HepG2 (cell line): ENCODE measurements around the gene GNG13. TPM values are rescaled to one million over a fixed set of nuclear protein-coding genes. Genes with fewer than 3 reads are reported as not detected.

Source experiments
- ATAC-seq: fragments of 200-7000 bp; cut with Tn5 transposase; 3 replicates; pipeline ENCODE4 v1.9.1; 2020; ENCODE audit warnings: mild to moderate bottlenecking, moderate library complexity
- BruUV-seq: library from RNA; stranded (reverse); fragments of 400-500 nt; replicated peaks from 2 replicates; lab custom pipeline; 2021; lab: Mats Ljungman, UMichigan
- CTCF ChIA-PET: fragments of 300-600 bp; formaldehyde crosslinking; extraction: SDS; loops from one replicate; lab custom pipeline; 2021; ENCODE audit warnings: low total read pairs, inconsistent platforms, low intra/inter-chr PET ratio; lab: Yijun Ruan, JAX
- POLR2A ChIA-PET: fragments of 350-600 bp; sonication (Branson Sonifier 250); formaldehyde crosslinking; loops from one replicate; lab custom pipeline; 2020; ENCODE audit warnings: antibody characterized with exemption, inconsistent platforms; lab: Yijun Ruan, JAX
- DNase-seq: peaks from one replicate; pipeline ENCODE4 v3.0.0-alpha.2; 2015; ENCODE audit warnings: low spot score
- FAIRE-seq: peaks from 3 replicates; lab custom pipeline; 2011; peaks lifted over from hg19 to GRCh38; lab: Jason Lieb, UNC
- H2AFZ ChIP-seq: one replicate; pipeline ENCODE4 v1.6.1; 2011; ENCODE audit warnings: low read length, inconsistent platforms
- H3K27ac ChIP-seq: fragments of 300-600 bp; 3 replicates; pipeline ENCODE4 v1.8.0; 2011; ENCODE audit warnings: mixed run types, mild to moderate bottlenecking, mixed read lengths, low read length, inconsistent platforms; ENCODE audit not compliant: insufficient read depth; ENCODE audit errors: extremely low read length
- H3K27me3 ChIP-seq, 2 experiments: fragments of 200-600 bp in 1 of 2; 2 replicates in 1 of 2; 3 replicates in 1 of 2; pipeline versions ENCODE4 v1.6.0 to v1.8.0; 2011; ENCODE audit warnings: low read length in 2 of 2, mild to moderate bottlenecking in 2 of 2, moderate library complexity in 2 of 2, inconsistent platforms in 1 of 2; ENCODE audit not compliant: insufficient read depth in 2 of 2, control insufficient read depth in 1 of 2
- H3K36me3 ChIP-seq, 2 experiments: fragments of 200-600 bp in 1 of 2; replicated peaks in 1 of 2; 2 replicates in 1 of 2; 3 replicates in 1 of 2; pipeline versions ENCODE4 v1.5.1 to v1.8.0; 2011; ENCODE audit warnings: low read length in 2 of 2, inconsistent platforms in 1 of 2; ENCODE audit not compliant: insufficient read depth in 2 of 2, control insufficient read depth in 1 of 2
- H3K4me1 ChIP-seq: 2 replicates; pipeline ENCODE4 v1.5.1; 2012; ENCODE audit warnings: low read length, inconsistent platforms; ENCODE audit not compliant: insufficient read depth
- H3K4me2 ChIP-seq: 2 replicates; pipeline ENCODE4 v1.6.0; 2011; ENCODE audit warnings: low read depth, low read length, inconsistent platforms
- H3K4me3 ChIP-seq, 3 experiments: fragments of 200-600 bp in 1 of 3; sonication (generic), shearing (Covaris generic) in 1 of 3; replicated peaks in 1 of 3; 2 replicates each; pipeline ENCODE4 v1.5.1; 2011 to 2016; ENCODE audit warnings: low read length in 3 of 3, inconsistent platforms in 2 of 3, low read depth in 2 of 3, mild to moderate bottlenecking in 2 of 3, control low read depth in 1 of 3, mixed read lengths in 1 of 3; ENCODE audit not compliant: insufficient read depth in 1 of 3
- H3K79me2 ChIP-seq: one replicate; pipeline ENCODE4 v1.6.1; 2011; ENCODE audit warnings: low read length, inconsistent platforms; ENCODE audit not compliant: insufficient read depth
- H3K9ac ChIP-seq: 2 replicates; pipeline ENCODE4 v1.6.0; 2011; ENCODE audit warnings: mild to moderate bottlenecking, low read depth, low read length, inconsistent platforms; ENCODE audit not compliant: insufficient read depth
- H3K9me3 ChIP-seq: 2 replicates; pipeline ENCODE4 v1.5.1; 2012; ENCODE audit warnings: mild to moderate bottlenecking, low read length
- H4K20me1 ChIP-seq: 2 replicates; pipeline ENCODE4 v1.6.0; 2011; ENCODE audit warnings: inconsistent platforms, mild to moderate bottlenecking, low read length, moderate library complexity; ENCODE audit not compliant: insufficient read depth
- GTF3A ChIP-seq: sonication (generic); formaldehyde crosslinking; conservative IDR thresholded peaks from 2 replicates; pipeline ENCODE4 v1.4.0; 2020; ENCODE audit warnings: mild to moderate bottlenecking, missing genetic modification reagents
- HOXA5 ChIP-seq: sonication (generic); formaldehyde crosslinking; IDR thresholded peaks from 2 replicates; pipeline ENCODE4 v1.4.0; 2020; ENCODE audit warnings: missing genetic modification reagents
- MED1 ChIP-seq: sonication (generic); formaldehyde crosslinking; IDR thresholded peaks from 2 replicates; pipeline ENCODE4 v1.4.0; 2020; ENCODE audit warnings: missing genetic modification reagents
- NCOA2 ChIP-seq: sonication (generic); formaldehyde crosslinking; IDR thresholded peaks from 2 replicates; pipeline ENCODE4 v1.8.0; 2022; ENCODE audit warnings: inconsistent platforms
- RBFOX2 ChIP-seq: fragments of 200-400 bp; formaldehyde crosslinking; IDR thresholded peaks from 2 replicates; pipeline ENCODE4 v1.6.1; 2017; ENCODE audit warnings: low read depth, mild to moderate bottlenecking, low read length
- RBM39 ChIP-seq: fragments of 200-400 bp; formaldehyde crosslinking; IDR thresholded peaks from one replicate; pipeline ENCODE4 v1.6.1; 2018; ENCODE audit warnings: antibody characterized with exemption, mild to moderate bottlenecking, low read depth, low read length; ENCODE audit not compliant: poor library complexity, severe bottlenecking
- TARDBP ChIP-seq: sonication (generic); formaldehyde crosslinking; IDR thresholded peaks from 2 replicates; pipeline ENCODE4 v1.8.0; 2022; ENCODE audit warnings: mild to moderate bottlenecking, missing genetic modification reagents
- ZMYM3 ChIP-seq: sonication (generic); formaldehyde crosslinking; IDR thresholded peaks from 2 replicates; pipeline ENCODE4 v1.5.1; 2020; ENCODE audit warnings: mild to moderate bottlenecking, missing genetic modification reagents
- ZNF644 ChIP-seq: IDR thresholded peaks from 2 replicates; pipeline ENCODE4 v1.6.1; 2016; ENCODE audit warnings: low read depth
- WGBS: methylation state at CpG from one replicate; pipeline ENCODE4 v1.1.6; 2017; ENCODE audit warnings: low lambda C conversion rate; 5-methylcytosine and 5-hydroxymethylcytosine counted together
- in situ Hi-C: cut with HindIII; loops from 2 replicates; pipeline ENCODE4 v1.10.0; 2017; ENCODE audit warnings: low pct_unique_long_range_greater_than_20kb; ENCODE audit not compliant: extremely low pct_ligation_motif_present
- intact Hi-C: fragments of 100-400 bp; cut with micrococcal nuclease; formaldehyde crosslinking; loops from one replicate; pipeline ENCODE4 v1.10.0; 2022; ENCODE audit not compliant: unreplicated experiment
- polyA plus RNA-seq, 8 experiments: library from polyadenylated mRNA; depleted of rRNA in 3 of 8; stranded (reverse) in 7 of 8; unstranded in 1 of 8; fragments of >200 nt; fragmentation: Illumina TruSeq in 4 of 8; extraction: Trizol in 4 of 8; gene quantifications; 2 replicates each; pipeline versions ENCODE4 v1.2.1 to v1.2.3, GENCODE V29; 2011 to 2016; ENCODE audit warnings: low read depth in 4 of 8, missing spikeins in 1 of 8, mixed read lengths in 1 of 8; ENCODE audit not compliant: insufficient read depth in 1 of 8
- total RNA-seq, 5 experiments: library from RNA; depleted of rRNA; stranded (reverse); fragments of >200 nt; fragmentation: Illumina TruSeq; extraction: Trizol; gene quantifications; 2 replicates each; pipeline ENCODE4 v1.2.3, GENCODE V29; 2016; ENCODE audit warnings: low read depth in 1 of 5
- TF ChIP-seq, protein P1 (sequence below): sonication (generic); formaldehyde crosslinking; IDR thresholded peaks from 2 replicates; pipeline ENCODE4 v1.5.1; 2020; ENCODE audit warnings: missing genetic modification reagents, mild to moderate bottlenecking, borderline replicate concordance
- TF ChIP-seq, protein P2 (sequence below): sonication (generic); formaldehyde crosslinking; IDR thresholded peaks from 2 replicates; pipeline ENCODE4 v1.5.1; 2020; ENCODE audit warnings: mild to moderate bottlenecking, moderate library complexity, missing genetic modification reagents
- TF ChIP-seq, protein P3 (sequence below): sonication (generic); formaldehyde crosslinking; IDR thresholded peaks from 2 replicates; pipeline ENCODE4 v1.5.0; 2020; ENCODE audit warnings: missing genetic modification reagents, mild to moderate bottlenecking, borderline replicate concordance

The GNG13 gene
- total and polyA plus RNA-seq, 2 of the 13 experiments (the other 11 are each of a cell fraction or from before 2014, with no cell fraction given) = not detected

DNA sequence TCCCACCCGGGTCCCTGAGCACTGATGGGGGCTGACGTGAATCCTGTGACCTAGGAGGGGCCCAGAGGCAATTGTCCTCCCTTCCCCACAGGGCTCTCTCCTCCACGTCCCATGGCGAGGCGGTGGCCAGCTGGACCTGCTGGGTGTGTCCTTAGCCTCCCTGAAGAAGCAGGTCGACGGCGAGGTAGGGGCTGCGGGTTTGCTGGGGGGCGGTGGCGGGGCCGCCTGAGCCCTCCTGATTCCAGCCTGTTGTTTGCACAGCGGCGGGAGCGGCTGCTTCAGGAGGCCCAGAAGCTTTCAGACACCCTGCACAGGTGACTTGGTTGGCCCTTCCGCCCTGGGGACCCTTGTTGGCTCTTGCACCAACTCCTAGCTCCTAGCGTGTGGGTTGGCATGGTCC, 10.4 kb downstream of the GNG13 start:
- Histone ChIP-seq H3K79me2 (peaks cover 3% of the 10 kb centered on the region), H3K4me1 (peaks cover 15% of the 10 kb centered on the region), H3K36me3 (peaks cover 5 to 12% of the 10 kb centered on the region in 2 experiments; a peak in 3 of 5 replicates), H3K27ac (no peak overlapping the region), H3K9me3 (no peaks in the 10 kb centered on the region), H3K9ac (no peak overlapping the region)
- in situ Hi-C loops (no loop called here), intact Hi-C loops (no loop called here)
- 95% methylated on average over 2 of the region's 17 CpGs for WGBS
- no peak for FAIRE-seq
- BruUV-seq = no TSS peak
- no peak for TF ChIP-seq GTF3A (CRISPR knock-in tag)
- TF ChIP-seq ZMYM3 = no peak
- TF ChIP-seq HOXA5 = no peak
- TF ChIP-seq, protein P1, sequence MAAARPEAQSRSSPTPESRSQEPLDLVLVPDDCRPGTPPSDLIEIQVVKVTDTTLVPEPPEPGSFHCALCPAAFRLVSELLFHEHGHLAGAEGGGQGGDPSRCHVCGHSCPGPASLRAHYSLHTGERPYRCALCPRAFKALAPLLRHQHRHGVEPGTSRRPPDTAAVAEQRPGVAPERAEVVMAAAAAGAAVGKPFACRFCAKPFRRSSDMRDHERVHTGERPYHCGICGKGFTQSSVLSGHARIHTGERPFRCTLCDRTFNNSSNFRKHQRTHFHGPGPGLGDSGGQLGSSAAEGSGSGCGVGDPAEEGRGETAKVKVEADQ (CRISPR knock-in tag) = no peak
- TF ChIP-seq, protein P2, sequence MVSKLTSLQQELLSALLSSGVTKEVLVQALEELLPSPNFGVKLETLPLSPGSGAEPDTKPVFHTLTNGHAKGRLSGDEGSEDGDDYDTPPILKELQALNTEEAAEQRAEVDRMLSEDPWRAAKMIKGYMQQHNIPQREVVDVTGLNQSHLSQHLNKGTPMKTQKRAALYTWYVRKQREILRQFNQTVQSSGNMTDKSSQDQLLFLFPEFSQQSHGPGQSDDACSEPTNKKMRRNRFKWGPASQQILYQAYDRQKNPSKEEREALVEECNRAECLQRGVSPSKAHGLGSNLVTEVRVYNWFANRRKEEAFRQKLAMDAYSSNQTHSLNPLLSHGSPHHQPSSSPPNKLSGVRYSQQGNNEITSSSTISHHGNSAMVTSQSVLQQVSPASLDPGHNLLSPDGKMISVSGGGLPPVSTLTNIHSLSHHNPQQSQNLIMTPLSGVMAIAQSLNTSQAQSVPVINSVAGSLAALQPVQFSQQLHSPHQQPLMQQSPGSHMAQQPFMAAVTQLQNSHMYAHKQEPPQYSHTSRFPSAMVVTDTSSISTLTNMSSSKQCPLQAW = no peak
- no peak for TF ChIP-seq MED1
- TF ChIP-seq RBFOX2 = no peak
- TF ChIP-seq, protein P3, sequence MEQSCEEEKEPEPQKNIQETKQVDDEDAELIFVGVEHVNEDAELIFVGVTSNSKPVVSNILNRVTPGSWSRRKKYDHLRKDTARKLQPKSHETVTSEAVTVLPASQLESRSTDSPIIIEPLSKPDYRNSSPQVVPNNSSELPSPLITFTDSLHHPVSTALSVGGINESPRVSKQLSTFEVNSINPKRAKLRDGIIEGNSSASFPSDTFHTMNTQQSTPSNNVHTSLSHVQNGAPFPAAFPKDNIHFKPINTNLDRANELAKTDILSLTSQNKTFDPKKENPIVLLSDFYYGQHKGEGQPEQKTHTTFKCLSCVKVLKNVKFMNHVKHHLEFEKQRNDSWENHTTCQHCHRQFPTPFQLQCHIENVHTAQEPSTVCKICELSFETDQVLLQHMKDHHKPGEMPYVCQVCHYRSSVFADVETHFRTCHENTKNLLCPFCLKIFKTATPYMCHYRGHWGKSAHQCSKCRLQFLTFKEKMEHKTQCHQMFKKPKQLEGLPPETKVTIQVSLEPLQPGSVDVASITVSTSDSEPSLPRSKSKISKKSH (CRISPR knock-in tag) = no peak
- no peak for TF ChIP-seq NCOA2
- TF ChIP-seq RBM39 = no peak
- no peak for TF ChIP-seq TARDBP
- no peak for TF ChIP-seq ZNF644 (CRISPR knock-in tag)
- TF ChIP-seq, all 625 proteins: peak for 0
- no peak overlapping the region for H2AFZ ChIP-seq
- POLR2A ChIA-PET = no interaction called here
- ATAC-seq = no peak
- DNase-seq = no peak
- no peak overlapping the region for H3K4me3 ChIP-seq
- no peak overlapping the region for H3K4me2 ChIP-seq
- CTCF ChIA-PET = no interaction called here
- no peaks in the 10 kb centered on the region for H3K27me3 ChIP-seq
- no peaks in the 10 kb centered on the region for H4K20me1 ChIP-seq
